ENCODE results near the gene USPL1. TPM values are rescaled to one million over a fixed set of nuclear protein-coding genes. Genes with fewer than 3 reads are reported as not detected.

Gene USPL1
- total RNA-seq, 1 donor from 2014 or later: 42.5 TPM

DNA sequence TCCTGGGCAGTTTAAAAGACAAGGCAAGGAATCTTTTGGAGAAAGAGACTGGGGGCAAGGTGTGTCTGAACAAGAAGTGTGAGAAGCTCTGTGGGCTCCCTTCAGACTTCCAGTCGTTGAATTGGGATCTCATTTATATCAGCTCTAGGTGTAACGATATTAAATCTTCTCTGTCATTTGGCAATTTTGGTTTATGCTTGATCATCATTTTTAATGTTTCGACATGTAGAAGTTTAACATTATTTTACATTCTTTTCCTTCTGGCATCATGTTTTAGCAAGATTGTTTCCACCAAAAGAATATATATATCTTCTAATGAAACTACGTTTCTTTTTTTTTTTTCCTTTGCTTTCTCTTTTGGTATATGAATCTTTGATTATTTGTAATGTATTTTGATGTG is 49.3 kb downstream of the USPL1 start:
- no peak overlapping the region for H3K27ac Mint-ChIP-seq
- H4K20me1 ChIP-seq (ENCODE audit: low read depth): no peaks in the 10 kb centered on the region

DNA sequence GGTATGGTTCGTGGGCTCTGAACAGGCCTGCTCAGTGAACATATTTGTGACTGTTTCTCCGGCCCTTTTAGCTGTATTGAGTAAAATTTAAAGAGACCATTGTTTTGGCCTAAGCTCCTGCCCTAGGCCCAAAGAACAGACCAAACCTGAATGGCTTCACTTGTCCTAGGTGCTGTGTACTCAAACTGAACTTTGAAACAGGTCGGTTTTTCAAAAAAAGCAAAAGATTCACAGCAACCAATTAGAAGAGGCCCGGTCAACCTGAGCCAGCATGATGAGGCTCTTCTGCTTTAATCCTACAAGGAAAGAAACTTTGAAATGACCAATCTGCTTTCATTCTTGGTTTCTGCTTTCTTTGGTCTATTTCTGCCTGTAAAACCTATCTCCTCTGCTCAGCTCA is 50.6 kb downstream of the USPL1 start:
- H3K9me3 ChIP-seq (ENCODE audit: low read depth): no peaks in the 10 kb centered on the region
- Mint-ChIP-seq H3K36me3 (no peaks in the 10 kb centered on the region), H3K9me3 (no peaks in the 10 kb centered on the region), H3K27me3 (ENCODE audit: insufficient read depth, low read depth) (peaks cover 6% of the 10 kb centered on the region), H3K4me3 (no peak overlapping the region), H3K4me1 (no peaks in the 10 kb centered on the region), H3K27ac (no peak overlapping the region)
- no peaks in the 10 kb centered on the region for H3F3A ChIP-seq (ENCODE audit: low read depth)
- H4K20me1 ChIP-seq (ENCODE audit: low read depth): no peaks in the 10 kb centered on the region
- no peaks in the 10 kb centered on the region for H3K4me1 ChIP-seq
- H3K4me3 ChIP-seq: no peak overlapping the region
- no peak overlapping the region for H3K27ac ChIP-seq
- H3K9ac ChIP-seq: no peak overlapping the region
- no peak overlapping the region for H2AFZ ChIP-seq (replicated peaks)
- no peak for DNase-seq (ENCODE audit: low spot score)
- TF ChIP-seq, protein P1, sequence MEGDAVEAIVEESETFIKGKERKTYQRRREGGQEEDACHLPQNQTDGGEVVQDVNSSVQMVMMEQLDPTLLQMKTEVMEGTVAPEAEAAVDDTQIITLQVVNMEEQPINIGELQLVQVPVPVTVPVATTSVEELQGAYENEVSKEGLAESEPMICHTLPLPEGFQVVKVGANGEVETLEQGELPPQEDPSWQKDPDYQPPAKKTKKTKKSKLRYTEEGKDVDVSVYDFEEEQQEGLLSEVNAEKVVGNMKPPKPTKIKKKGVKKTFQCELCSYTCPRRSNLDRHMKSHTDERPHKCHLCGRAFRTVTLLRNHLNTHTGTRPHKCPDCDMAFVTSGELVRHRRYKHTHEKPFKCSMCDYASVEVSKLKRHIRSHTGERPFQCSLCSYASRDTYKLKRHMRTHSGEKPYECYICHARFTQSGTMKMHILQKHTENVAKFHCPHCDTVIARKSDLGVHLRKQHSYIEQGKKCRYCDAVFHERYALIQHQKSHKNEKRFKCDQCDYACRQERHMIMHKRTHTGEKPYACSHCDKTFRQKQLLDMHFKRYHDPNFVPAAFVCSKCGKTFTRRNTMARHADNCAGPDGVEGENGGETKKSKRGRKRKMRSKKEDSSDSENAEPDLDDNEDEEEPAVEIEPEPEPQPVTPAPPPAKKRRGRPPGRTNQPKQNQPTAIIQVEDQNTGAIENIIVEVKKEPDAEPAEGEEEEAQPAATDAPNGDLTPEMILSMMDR (IDR thresholded peaks at IDR 0.05): no peak
- TF ChIP-seq EZH2 (IDR thresholded peaks at IDR 0.05) (no peak), EZH2phosphoT487 (IDR thresholded peaks at IDR 0.05) (no peak)
- no peaks in the 10 kb centered on the region for H3K36me3 ChIP-seq
- H3K79me2 ChIP-seq (ENCODE audit: low read depth): no peaks in the 10 kb centered on the region
- no peaks in the 10 kb centered on the region for H3K27me3 ChIP-seq
- H3K4me2 ChIP-seq: no peak overlapping the region

More for the DNA sequence above, 49.3 kb downstream of the USPL1 start:
- no peak overlapping the region for H3K4me2 ChIP-seq
- H3K4me1 Mint-ChIP-seq: no peaks in the 10 kb centered on the region
- H3K9me3 ChIP-seq (ENCODE audit: low read depth): no peaks in the 10 kb centered on the region
- no peak overlapping the region for H3K9ac ChIP-seq
- no peaks in the 10 kb centered on the region for H3K36me3 ChIP-seq
- no peaks in the 10 kb centered on the region for H3K79me2 ChIP-seq (ENCODE audit: low read depth)
- H3F3A ChIP-seq (ENCODE audit: low read depth): no peaks in the 10 kb centered on the region
- no peaks in the 10 kb centered on the region for H3K27me3 ChIP-seq
- peaks cover 6% of the 10 kb centered on the region for H3K27me3 Mint-ChIP-seq (ENCODE audit: insufficient read depth, low read depth)
- H3K4me3 ChIP-seq: no peak overlapping the region
- DNase-seq (ENCODE audit: low spot score): no peak
- no peak overlapping the region for H3K4me3 Mint-ChIP-seq
- H3K27ac ChIP-seq: no peak overlapping the region
- no peak overlapping the region for H2AFZ ChIP-seq (replicated peaks)
- H3K9me3 Mint-ChIP-seq: peaks cover 2% of the 10 kb centered on the region
- no peaks in the 10 kb centered on the region for H3K36me3 Mint-ChIP-seq
- no peaks in the 10 kb centered on the region for H3K4me1 ChIP-seq
- TF ChIP-seq EZH2 (IDR thresholded peaks at IDR 0.05) (no peak), EZH2phosphoT487 (IDR thresholded peaks at IDR 0.05) (no peak)
- TF ChIP-seq, protein P1 (IDR thresholded peaks at IDR 0.05): no peak

DNA sequence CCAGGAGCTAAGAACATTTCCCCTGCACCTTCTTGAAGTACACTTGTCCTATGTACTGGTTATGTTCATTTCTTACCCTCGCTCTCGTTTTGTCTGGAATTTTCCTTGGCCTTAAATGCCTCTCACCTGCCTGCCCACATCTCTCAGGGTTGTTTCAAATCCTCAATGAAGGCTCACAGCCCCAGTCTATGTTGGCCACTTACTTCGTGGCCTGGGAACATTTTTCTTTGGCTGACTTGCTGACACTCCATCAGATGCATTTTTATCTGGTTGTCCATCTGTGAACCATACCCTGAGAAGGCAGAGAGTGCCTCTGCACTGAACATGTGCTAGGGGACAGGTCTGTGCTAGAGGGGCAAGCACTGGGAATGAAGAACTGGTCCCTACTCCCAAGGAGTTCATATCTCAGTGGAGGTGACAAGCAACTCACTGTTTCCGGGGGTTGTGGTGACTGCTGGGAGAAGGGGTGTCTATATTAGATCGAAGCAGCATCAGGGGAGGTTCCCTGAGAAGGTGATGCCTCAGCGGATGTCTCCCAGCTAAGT is 53.6 kb downstream of the USPL1 start:
- DNase-seq (ENCODE audit: low spot score): no peak
- Histone ChIP-seq H3K27ac (no peak overlapping the region), H4K20me1 (ENCODE audit: low read depth) (no peaks in the 10 kb centered on the region), H3K9me3 (ENCODE audit: low read depth) (no peaks in the 10 kb centered on the region), H3K9ac (no peak overlapping the region), H3F3A (ENCODE audit: low read depth) (no peaks in the 10 kb centered on the region), H3K27me3 (peaks cover 16% of the 10 kb centered on the region), H2AFZ (replicated peaks) (no peak overlapping the region), H3K4me2 (no peak overlapping the region), H3K4me3 (no peak overlapping the region), H3K4me1 (no peaks in the 10 kb centered on the region), H3K79me2 (ENCODE audit: low read depth) (no peaks in the 10 kb centered on the region), H3K36me3 (no peaks in the 10 kb centered on the region)
- Mint-ChIP-seq H3K4me3 (no peak overlapping the region), H3K27ac (peak overlapping the region; percentile 24), H3K27me3 (ENCODE audit: insufficient read depth, low read depth) (peaks cover 20% of the 10 kb centered on the region), H3K36me3 (peaks cover 2% of the 10 kb centered on the region), H3K9me3 (peaks cover 7% of the 10 kb centered on the region), H3K4me1 (peaks cover 8% of the 10 kb centered on the region)
- TF ChIP-seq, protein P1 (IDR thresholded peaks at IDR 0.05): no peak
- TF ChIP-seq EZH2 (IDR thresholded peaks at IDR 0.05): no peak
